Measurements from ENCODE around the gene CIB4.

Gene CIB4

DNA sequence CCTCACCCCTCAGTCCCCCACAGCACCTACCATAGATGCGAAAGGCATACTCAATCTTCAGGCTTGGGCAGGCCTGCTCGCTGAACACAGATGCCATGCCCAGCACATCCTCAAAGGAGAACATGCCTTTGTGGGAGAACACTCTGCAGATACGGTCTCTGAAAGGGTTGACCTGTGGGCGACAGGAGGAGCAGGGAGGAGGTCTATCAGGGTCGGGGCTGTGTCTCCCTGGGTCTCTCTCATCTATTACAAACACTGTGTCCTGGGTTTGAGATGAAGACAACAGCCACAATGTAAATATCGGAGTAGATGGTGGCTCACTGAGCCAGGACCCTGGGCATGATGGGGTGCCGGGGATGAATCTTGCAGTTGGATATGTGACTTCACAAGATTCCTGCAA is 46.0 kb downstream of the CIB4 start:
- Histone ChIP-seq H3K4me3 (ENCODE audit: low read length) (no peak overlapping the region), H3K9ac (ENCODE audit: low read depth, low read length) (no peak overlapping the region), H3K4me1 (ENCODE audit: control insufficient read depth, insufficient read depth, low read length) (no peaks in the 10 kb centered on the region), H3K4me2 (ENCODE audit: low read length) (no peak overlapping the region), H3K36me3 (ENCODE audit: insufficient read depth, low read length) (no peaks in the 10 kb centered on the region), H3K9me3 (replicated peaks; ENCODE audit: low read length) (no peaks in the 10 kb centered on the region), H3K27me3 (ENCODE audit: control insufficient read depth, insufficient read depth, low read length) (peaks cover 69% of the 10 kb centered on the region)

DNA sequence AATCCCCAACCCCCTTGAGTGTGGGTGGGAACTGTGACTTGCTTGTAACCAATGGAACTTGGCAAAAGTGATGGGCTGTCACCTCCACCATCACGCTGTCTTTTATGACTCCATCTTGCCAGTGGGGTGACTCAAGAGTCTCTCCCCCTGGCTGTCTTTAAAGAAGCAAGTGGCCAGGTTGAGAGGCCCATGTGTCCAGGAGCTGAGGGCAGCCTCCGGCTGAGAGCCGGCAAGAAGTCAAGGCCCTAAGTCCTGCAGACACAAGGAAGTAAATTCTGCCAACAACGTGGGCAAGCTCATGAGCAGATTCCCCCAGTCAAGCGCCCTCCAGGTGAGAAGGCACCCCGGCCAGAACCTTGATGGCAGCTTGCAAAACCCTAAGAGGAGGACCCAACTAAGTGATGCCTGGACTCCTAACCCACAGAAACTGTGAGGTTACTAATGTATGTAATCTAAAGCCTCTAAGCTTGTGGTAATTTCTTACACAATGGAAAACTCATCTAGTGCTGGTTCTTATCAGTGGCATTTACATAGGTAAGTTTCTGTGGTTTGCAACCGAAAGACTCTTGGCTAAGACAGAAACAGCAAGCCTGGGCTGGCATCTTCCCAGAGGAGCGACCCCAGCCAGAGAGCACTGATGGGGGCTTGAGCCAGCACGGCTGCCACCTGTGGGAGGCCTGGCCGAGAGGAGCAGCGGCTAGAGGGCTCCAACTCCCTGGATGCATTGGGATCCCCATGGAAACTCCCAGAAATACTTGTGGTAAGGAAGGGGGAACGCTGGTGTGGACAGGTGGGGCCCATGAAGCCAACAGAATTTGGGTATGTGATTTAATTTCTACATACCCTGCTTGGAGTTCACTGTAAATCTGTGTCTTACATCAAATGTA is 49.3 kb downstream of the CIB4 start:
- no peak overlapping the region for H3K9ac ChIP-seq (ENCODE audit: low read depth, low read length)
- H3K27me3 ChIP-seq (ENCODE audit: control insufficient read depth, insufficient read depth, low read length): peaks cover 77% of the 10 kb centered on the region
- H3K4me2 ChIP-seq (ENCODE audit: low read length): no peak overlapping the region
- H3K4me1 ChIP-seq (ENCODE audit: control insufficient read depth, insufficient read depth, low read length): no peaks in the 10 kb centered on the region
- no peaks in the 10 kb centered on the region for H3K36me3 ChIP-seq (ENCODE audit: insufficient read depth, low read length)
- H3K4me3 ChIP-seq (ENCODE audit: low read length): no peak overlapping the region
- H3K9me3 ChIP-seq (replicated peaks; ENCODE audit: low read length): no peaks in the 10 kb centered on the region

DNA sequence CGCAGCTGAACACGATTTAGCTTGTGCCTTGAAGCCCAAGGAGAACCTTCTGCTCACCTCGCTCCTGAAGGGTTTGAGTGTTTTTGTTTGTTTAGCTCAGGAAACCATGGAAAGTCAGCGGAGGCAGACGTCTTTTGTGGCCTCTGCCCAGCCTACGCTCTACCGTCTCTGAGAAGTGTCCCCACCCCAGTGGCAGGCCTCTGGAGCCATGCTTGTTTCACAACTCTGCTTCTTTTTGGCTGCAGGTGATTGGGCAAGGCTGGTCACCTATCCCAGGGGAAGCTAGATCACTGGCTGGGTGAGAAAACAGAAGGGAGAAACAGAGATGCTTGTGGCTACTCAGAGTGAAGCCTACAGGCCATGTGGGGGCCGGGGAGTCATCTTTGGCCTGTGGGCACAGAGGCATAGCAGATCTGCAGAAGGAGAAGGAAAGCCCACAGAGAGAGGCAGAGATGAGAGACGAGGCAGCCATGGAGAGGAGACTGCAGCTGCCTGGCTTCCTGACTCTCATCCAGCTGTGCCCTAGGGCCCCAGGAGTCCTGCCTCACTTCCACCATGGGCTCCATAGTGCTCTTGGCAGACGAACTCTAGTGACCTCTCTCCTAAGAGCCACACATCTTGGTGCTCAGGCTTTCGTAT is 50.1 kb downstream of the CIB4 start:
- Histone ChIP-seq H3K4me1 (ENCODE audit: control insufficient read depth, insufficient read depth, low read length) (no peaks in the 10 kb centered on the region), H3K4me2 (ENCODE audit: low read length) (no peak overlapping the region), H3K27me3 (ENCODE audit: control insufficient read depth, insufficient read depth, low read length) (peaks cover 83% of the 10 kb centered on the region), H3K4me3 (ENCODE audit: low read length) (no peak overlapping the region), H3K36me3 (ENCODE audit: insufficient read depth, low read length) (no peaks in the 10 kb centered on the region), H3K9me3 (replicated peaks; ENCODE audit: low read length) (no peaks in the 10 kb centered on the region), H3K9ac (ENCODE audit: low read depth, low read length) (no peak overlapping the region)

DNA sequence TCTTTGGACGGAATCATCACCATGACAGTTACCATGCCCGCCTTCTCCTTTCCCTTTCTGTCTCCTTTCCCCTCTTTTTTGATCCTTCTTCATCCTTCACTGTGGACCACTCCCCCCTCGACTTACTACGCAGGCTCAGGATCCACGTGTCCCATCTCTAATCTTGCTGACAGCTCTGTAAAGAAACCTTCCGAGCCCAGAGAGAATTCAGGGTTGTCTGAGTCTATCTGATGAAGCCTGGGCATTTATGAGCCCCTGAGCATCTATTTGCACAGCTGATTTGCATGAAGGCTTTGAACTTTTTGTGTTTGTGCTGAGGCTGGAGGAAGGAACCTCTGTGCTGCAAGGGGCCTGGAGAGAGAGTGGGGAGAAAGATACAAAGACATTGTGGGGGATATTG is 50.7 kb downstream of the CIB4 start:
- Histone ChIP-seq H3K4me1 (ENCODE audit: control insufficient read depth, insufficient read depth, low read length) (no peaks in the 10 kb centered on the region), H3K27me3 (ENCODE audit: control insufficient read depth, insufficient read depth, low read length) (peaks cover 83% of the 10 kb centered on the region), H3K4me2 (ENCODE audit: low read length) (no peak overlapping the region), H3K9me3 (replicated peaks; ENCODE audit: low read length) (no peaks in the 10 kb centered on the region), H3K36me3 (ENCODE audit: insufficient read depth, low read length) (no peaks in the 10 kb centered on the region), H3K4me3 (ENCODE audit: low read length) (no peak overlapping the region), H3K9ac (ENCODE audit: low read depth, low read length) (no peak overlapping the region)

DNA sequence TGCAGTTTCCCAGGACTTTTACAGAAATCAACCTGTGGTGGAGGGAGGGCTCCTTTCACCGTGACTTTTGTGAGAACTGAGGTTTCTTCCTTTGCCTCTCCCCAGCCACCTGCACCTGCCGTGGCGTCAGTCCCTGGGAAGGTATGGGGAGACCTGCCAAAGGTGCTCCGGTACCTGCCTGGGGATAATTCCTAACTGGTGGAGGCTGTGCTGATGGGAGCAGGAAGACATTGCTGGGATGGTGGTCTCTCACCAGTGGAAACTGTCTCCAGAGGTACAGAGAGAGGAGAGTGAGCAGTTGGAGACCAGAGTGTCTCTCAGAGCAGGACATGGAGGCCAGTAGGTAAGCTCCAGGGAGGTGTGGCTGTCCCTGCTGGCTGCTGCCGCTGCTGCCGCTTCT is 52.6 kb downstream of the CIB4 start:
- no peaks in the 10 kb centered on the region for H3K36me3 ChIP-seq (ENCODE audit: insufficient read depth, low read length)
- H3K4me1 ChIP-seq (ENCODE audit: control insufficient read depth, insufficient read depth, low read length): no peaks in the 10 kb centered on the region
- peaks cover 80% of the 10 kb centered on the region for H3K27me3 ChIP-seq (ENCODE audit: control insufficient read depth, insufficient read depth, low read length)
- no peak overlapping the region for H3K4me2 ChIP-seq (ENCODE audit: low read length)
- no peaks in the 10 kb centered on the region for H3K9me3 ChIP-seq (replicated peaks; ENCODE audit: low read length)
- H3K4me3 ChIP-seq (ENCODE audit: low read length): no peak overlapping the region
- H3K9ac ChIP-seq (ENCODE audit: low read depth, low read length): no peak overlapping the region

DNA sequence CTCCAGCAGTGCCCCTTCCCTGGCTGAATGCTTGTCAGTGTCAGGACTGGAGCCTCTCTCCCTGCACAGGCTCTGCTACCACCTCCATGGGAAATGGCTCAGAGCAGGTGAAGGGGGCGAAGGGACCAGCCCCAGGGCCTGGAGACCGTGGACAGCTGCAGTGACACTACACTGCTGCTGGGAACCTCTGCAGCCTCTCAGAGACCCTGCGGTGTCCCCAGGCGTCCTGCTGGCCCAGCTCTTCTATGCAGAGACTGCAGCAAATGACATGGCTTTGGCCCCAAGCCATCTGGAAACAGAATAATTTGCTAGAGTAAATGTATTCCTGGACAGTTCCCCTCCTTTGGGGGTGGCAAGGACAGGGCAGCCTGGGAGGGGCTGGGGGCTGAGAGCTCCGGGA is 53.2 kb downstream of the CIB4 start:
- no peaks in the 10 kb centered on the region for H3K4me1 ChIP-seq (ENCODE audit: control insufficient read depth, insufficient read depth, low read length)
- peaks cover 82% of the 10 kb centered on the region for H3K27me3 ChIP-seq (ENCODE audit: control insufficient read depth, insufficient read depth, low read length)
- H3K4me2 ChIP-seq (ENCODE audit: low read length): no peak overlapping the region
- no peak overlapping the region for H3K9ac ChIP-seq (ENCODE audit: low read depth, low read length)
- H3K36me3 ChIP-seq (ENCODE audit: insufficient read depth, low read length): no peaks in the 10 kb centered on the region
- no peaks in the 10 kb centered on the region for H3K9me3 ChIP-seq (replicated peaks; ENCODE audit: low read length)
- no peak overlapping the region for H3K4me3 ChIP-seq (ENCODE audit: low read length)

DNA sequence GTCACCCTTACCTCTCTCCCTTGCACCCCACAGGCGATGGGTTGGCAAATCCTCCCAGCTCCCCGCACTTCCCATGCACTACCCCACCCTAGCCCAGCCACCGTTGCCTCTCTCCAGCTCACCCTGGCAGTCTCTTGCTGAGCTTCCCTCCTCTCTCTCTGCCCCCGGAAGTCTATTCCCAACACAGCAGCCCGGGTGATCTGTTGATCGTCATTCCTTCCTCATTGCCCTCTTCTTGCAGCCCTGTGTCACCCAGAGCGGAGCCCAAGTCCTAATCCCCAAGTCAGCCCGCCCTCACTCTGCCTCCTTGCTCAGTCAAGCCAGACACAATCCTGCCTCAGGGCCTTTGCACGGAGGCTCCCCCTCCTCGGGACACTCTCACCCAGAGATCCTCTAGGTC is 55.2 kb downstream of the CIB4 start:
- no peaks in the 10 kb centered on the region for H3K9me3 ChIP-seq (replicated peaks; ENCODE audit: low read length)
- H3K36me3 ChIP-seq (ENCODE audit: insufficient read depth, low read length): no peaks in the 10 kb centered on the region
- no peak overlapping the region for H3K4me2 ChIP-seq (ENCODE audit: low read length)
- peaks cover 83% of the 10 kb centered on the region for H3K27me3 ChIP-seq (ENCODE audit: control insufficient read depth, insufficient read depth, low read length)
- no peak overlapping the region for H3K4me3 ChIP-seq (ENCODE audit: low read length)
- H3K4me1 ChIP-seq (ENCODE audit: control insufficient read depth, insufficient read depth, low read length): no peaks in the 10 kb centered on the region
- H3K9ac ChIP-seq (ENCODE audit: low read depth, low read length): no peak overlapping the region

DNA sequence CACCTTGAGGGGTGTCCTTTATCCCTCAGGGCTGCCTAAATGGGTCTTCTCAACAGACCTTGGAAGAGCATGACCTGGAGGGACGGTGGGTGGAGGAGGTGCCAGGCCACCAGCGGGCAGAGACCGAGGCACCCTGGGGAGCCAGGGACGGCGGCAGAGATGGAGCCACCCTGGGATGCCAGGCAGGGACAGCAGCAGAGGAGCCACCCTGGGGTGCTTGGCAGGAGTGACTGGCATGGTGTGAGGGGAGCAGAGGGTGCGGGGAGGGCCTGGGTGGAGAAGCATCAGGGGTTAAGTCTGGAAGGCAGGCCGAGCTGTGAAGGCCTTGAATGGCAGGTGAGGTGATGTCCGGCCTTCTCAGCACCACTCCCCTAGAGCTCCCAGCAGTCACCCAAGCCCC is 56.1 kb downstream of the CIB4 start:
- H3K27me3 ChIP-seq (ENCODE audit: control insufficient read depth, insufficient read depth, low read length): peaks cover 86% of the 10 kb centered on the region

DNA sequence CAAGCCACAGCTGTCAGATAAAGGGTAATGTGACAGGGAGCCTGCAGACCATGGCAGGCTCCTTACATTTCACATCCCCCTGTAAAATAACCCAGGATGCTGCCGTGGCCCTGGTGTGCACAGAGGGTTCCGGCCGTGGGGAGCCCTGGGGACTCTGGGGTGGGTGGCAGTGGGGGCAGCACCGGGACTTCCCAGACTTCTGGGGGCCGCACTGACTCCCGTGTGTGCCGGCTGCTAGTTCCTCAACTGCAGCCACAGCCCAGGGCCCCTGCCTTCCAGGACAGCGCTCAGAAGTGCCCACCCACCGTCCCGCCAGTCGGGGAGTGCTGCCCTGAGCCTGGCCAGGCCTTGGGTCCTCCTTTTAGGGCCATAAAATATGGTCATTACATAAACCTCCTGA is 56.5 kb downstream of the CIB4 start:
- no peak overlapping the region for H3K4me3 ChIP-seq (ENCODE audit: low read length)
- no peaks in the 10 kb centered on the region for H3K36me3 ChIP-seq (ENCODE audit: insufficient read depth, low read length)
- no peaks in the 10 kb centered on the region for H3K4me1 ChIP-seq (ENCODE audit: control insufficient read depth, insufficient read depth, low read length)
- H3K27me3 ChIP-seq (ENCODE audit: control insufficient read depth, insufficient read depth, low read length): peaks cover 87% of the 10 kb centered on the region
- no peak overlapping the region for H3K9ac ChIP-seq (ENCODE audit: low read depth, low read length)
- H3K9me3 ChIP-seq (replicated peaks; ENCODE audit: low read length): no peaks in the 10 kb centered on the region
- H3K4me2 ChIP-seq (ENCODE audit: low read length): no peak overlapping the region

More for the DNA sequence above, 56.1 kb downstream of the CIB4 start:
- H3K9me3 ChIP-seq (replicated peaks; ENCODE audit: low read length): no peaks in the 10 kb centered on the region
- H3K9ac ChIP-seq (ENCODE audit: low read depth, low read length): no peak overlapping the region
- H3K4me1 ChIP-seq (ENCODE audit: control insufficient read depth, insufficient read depth, low read length): no peaks in the 10 kb centered on the region
- no peaks in the 10 kb centered on the region for H3K36me3 ChIP-seq (ENCODE audit: insufficient read depth, low read length)
- H3K4me3 ChIP-seq (ENCODE audit: low read length): no peak overlapping the region
- H3K4me2 ChIP-seq (ENCODE audit: low read length): no peak overlapping the region

DNA sequence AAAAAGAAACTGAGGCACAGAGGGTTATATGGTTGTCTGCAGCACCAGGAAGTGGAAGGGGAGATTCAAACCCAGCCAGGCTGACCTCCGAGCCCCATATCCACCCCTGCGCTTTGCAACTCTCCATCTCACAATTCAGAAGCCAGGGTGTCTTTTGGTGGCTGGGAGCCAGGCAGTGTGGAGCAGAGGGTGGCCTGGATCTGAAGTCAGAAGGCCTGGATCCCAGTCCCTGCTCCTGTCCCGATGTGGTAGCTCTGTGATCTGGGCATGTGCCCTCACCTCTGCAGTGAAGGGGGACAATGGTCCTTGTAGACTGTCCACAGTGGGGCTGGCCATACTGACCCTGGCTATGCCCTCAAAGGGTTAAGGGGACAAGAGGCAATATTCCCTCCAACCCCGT is 57.0 kb downstream of the CIB4 start:
- Histone ChIP-seq H3K9ac (ENCODE audit: low read depth, low read length) (no peak overlapping the region), H3K9me3 (replicated peaks; ENCODE audit: low read length) (no peaks in the 10 kb centered on the region), H3K4me2 (ENCODE audit: low read length) (no peak overlapping the region), H3K4me1 (ENCODE audit: control insufficient read depth, insufficient read depth, low read length) (no peaks in the 10 kb centered on the region), H3K27me3 (ENCODE audit: control insufficient read depth, insufficient read depth, low read length) (peaks cover 89% of the 10 kb centered on the region), H3K36me3 (ENCODE audit: insufficient read depth, low read length) (no peaks in the 10 kb centered on the region), H3K4me3 (ENCODE audit: low read length) (no peak overlapping the region)

DNA sequence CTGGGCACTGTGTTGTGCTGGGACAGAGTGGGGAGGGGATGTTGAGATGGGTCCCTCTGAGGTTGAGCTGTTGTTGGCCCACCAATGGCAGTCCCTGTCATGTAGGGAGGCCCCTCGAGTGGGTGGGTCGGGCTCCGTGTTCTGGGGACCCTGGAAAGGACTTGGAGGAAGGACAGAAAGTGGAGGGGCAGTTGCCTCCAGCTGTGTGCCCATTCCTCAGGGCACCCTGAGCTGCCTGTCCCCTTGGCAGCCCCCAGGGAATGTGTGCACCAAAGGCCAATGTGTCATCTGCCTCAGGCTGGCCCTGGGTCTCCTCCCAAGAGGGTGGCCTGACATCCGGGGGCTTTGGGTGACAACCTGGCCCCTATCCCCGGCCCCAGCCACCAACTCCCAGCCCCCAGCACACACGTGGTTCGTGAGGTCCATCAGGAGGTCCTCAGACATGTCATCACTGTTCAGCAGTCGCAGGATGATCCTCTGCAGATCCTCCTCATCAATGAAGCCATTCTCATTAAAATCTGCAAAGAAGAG is 57.7 kb downstream of the CIB4 start:
- H3K9me3 ChIP-seq (replicated peaks; ENCODE audit: low read length): no peaks in the 10 kb centered on the region
- H3K27me3 ChIP-seq (ENCODE audit: control insufficient read depth, insufficient read depth, low read length): peaks cover 93% of the 10 kb centered on the region
- H3K36me3 ChIP-seq (ENCODE audit: insufficient read depth, low read length): no peaks in the 10 kb centered on the region
- no peak overlapping the region for H3K4me3 ChIP-seq (ENCODE audit: low read length)
- no peaks in the 10 kb centered on the region for H3K4me1 ChIP-seq (ENCODE audit: control insufficient read depth, insufficient read depth, low read length)
- H3K9ac ChIP-seq (ENCODE audit: low read depth, low read length): no peak overlapping the region
- no peak overlapping the region for H3K4me2 ChIP-seq (ENCODE audit: low read length)

All from skeletal muscle satellite cell (primary cell).